Panc1 (cell line): ENCODE results near the gene RANBP17.

Experiments used
- POLR2AphosphoS5 ChIP-seq: IDR thresholded peaks from 2 replicates; pipeline ENCODE4 v1.6.1; 2012; ENCODE audit warnings: mild to moderate bottlenecking, low read depth, low read length, moderate library complexity
- TF ChIP-seq, protein P1 (sequence below): fragments of 450-650 bp; IDR thresholded peaks from 2 replicates; pipeline ENCODE4 v1.5.1; 2017; ENCODE audit warnings: mild to moderate bottlenecking

GRCh38 chr5:171123417-171123816, 261.6 kb downstream of the RANBP17 start:
- TF ChIP-seq, protein P1, sequence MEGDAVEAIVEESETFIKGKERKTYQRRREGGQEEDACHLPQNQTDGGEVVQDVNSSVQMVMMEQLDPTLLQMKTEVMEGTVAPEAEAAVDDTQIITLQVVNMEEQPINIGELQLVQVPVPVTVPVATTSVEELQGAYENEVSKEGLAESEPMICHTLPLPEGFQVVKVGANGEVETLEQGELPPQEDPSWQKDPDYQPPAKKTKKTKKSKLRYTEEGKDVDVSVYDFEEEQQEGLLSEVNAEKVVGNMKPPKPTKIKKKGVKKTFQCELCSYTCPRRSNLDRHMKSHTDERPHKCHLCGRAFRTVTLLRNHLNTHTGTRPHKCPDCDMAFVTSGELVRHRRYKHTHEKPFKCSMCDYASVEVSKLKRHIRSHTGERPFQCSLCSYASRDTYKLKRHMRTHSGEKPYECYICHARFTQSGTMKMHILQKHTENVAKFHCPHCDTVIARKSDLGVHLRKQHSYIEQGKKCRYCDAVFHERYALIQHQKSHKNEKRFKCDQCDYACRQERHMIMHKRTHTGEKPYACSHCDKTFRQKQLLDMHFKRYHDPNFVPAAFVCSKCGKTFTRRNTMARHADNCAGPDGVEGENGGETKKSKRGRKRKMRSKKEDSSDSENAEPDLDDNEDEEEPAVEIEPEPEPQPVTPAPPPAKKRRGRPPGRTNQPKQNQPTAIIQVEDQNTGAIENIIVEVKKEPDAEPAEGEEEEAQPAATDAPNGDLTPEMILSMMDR, result no peak
- TF ChIP-seq POLR2AphosphoS5, result no peak
